H9 (cell line): ENCODE measurements around the gene DYDC1. TPM values are rescaled to one million over a fixed set of nuclear protein-coding genes. Genes with fewer than 3 reads are reported as not detected.

ENCODE experiments used
- DNase-seq: peaks from one replicate; pipeline ENCODE4 v3.0.0-alpha.2; 2017
- H2AFZ ChIP-seq: one replicate; pipeline ENCODE4 v1.6.1; 2013; ENCODE audit warnings: mild to moderate bottlenecking, low read length, control low read depth, moderate library complexity
- H2AK5ac ChIP-seq: 2 replicates; pipeline ENCODE4 v1.6.1; 2013; ENCODE audit warnings: low read length, control low read depth, mixed read lengths; ENCODE audit not compliant: insufficient read length
- H2BK120ac ChIP-seq: one replicate; pipeline ENCODE4 v1.6.1; 2013; ENCODE audit warnings: low read depth, mild to moderate bottlenecking, low read length, control low read depth, inconsistent platforms; ENCODE audit not compliant: poor library complexity, severe bottlenecking
- H2BK12ac ChIP-seq: 2 replicates; pipeline ENCODE4 v1.6.1; 2013; ENCODE audit warnings: low read length, control low read depth, mixed read lengths, low read depth; ENCODE audit not compliant: insufficient read length
- H2BK15ac ChIP-seq: 2 replicates; pipeline ENCODE4 v1.6.1; 2013; ENCODE audit warnings: low read depth, low read length, control low read depth
- H2BK20ac ChIP-seq: one replicate; pipeline ENCODE4 v1.6.1; 2013; ENCODE audit warnings: low read depth, mild to moderate bottlenecking, low read length, control low read depth, inconsistent platforms; ENCODE audit not compliant: poor library complexity, severe bottlenecking
- H2BK5ac ChIP-seq: 2 replicates; pipeline ENCODE4 v1.6.1; 2013; ENCODE audit warnings: low read length, control low read depth, mixed read lengths; ENCODE audit not compliant: insufficient read length
- H3K14ac ChIP-seq: 2 replicates; pipeline ENCODE4 v1.6.1; 2013; ENCODE audit warnings: low read length, control low read depth; ENCODE audit not compliant: insufficient read depth
- H3K18ac ChIP-seq: 2 replicates; pipeline ENCODE4 v1.6.1; 2013; ENCODE audit warnings: low read depth, mild to moderate bottlenecking, mixed read lengths, low read length, control low read depth; ENCODE audit not compliant: insufficient read length
- H3K23ac ChIP-seq: 2 replicates; pipeline ENCODE4 v1.6.1; 2013; ENCODE audit warnings: low read length, control low read depth, mixed read lengths, low read depth; ENCODE audit not compliant: insufficient read length
- H3K23me2 ChIP-seq: 2 replicates; pipeline ENCODE4 v1.6.1; 2013; ENCODE audit warnings: low read depth, mild to moderate bottlenecking, mixed read lengths, low read length, control low read depth; ENCODE audit not compliant: insufficient read length, poor library complexity, severe bottlenecking
- H3K27ac ChIP-seq: 2 replicates; pipeline ENCODE4 v1.5.1; 2013; ENCODE audit warnings: low read length, control low read depth, mixed read lengths, low read depth; ENCODE audit not compliant: insufficient read length
- H3K27me3 ChIP-seq: 2 replicates; pipeline ENCODE4 v1.6.1; 2013; ENCODE audit warnings: low read length, control low read depth, inconsistent platforms; ENCODE audit not compliant: insufficient read depth
- H3K4ac ChIP-seq: 2 replicates; pipeline ENCODE4 v1.6.1; 2013; ENCODE audit warnings: low read depth, mild to moderate bottlenecking, control low read depth, inconsistent platforms, low read length, moderate library complexity
- H3K4me1 ChIP-seq: 2 replicates; pipeline ENCODE4 v1.6.1; 2013; ENCODE audit warnings: low read length, control low read depth, inconsistent platforms; ENCODE audit not compliant: insufficient read depth
- H3K4me2 ChIP-seq: 2 replicates; pipeline ENCODE4 v1.6.1; 2013; ENCODE audit warnings: low read length, control low read depth, mixed read lengths; ENCODE audit not compliant: insufficient read length, insufficient read depth
- H3K56ac ChIP-seq: 2 replicates; pipeline ENCODE4 v1.6.1; 2013; ENCODE audit warnings: low read depth, mild to moderate bottlenecking, mixed read lengths, low read length, control low read depth; ENCODE audit not compliant: insufficient read length
- H3K79me1 ChIP-seq: 2 replicates; pipeline ENCODE4 v1.6.1; 2013; ENCODE audit warnings: low read depth, mild to moderate bottlenecking, moderate library complexity, low read length, control low read depth, inconsistent platforms; ENCODE audit not compliant: insufficient read depth, poor library complexity, severe bottlenecking
- H3K79me2 ChIP-seq: 2 replicates; pipeline ENCODE4 v1.6.1; 2013; ENCODE audit warnings: low read length, control low read depth, inconsistent platforms; ENCODE audit not compliant: insufficient read depth
- H3K9ac ChIP-seq: 2 replicates; pipeline ENCODE4 v1.6.1; 2013; ENCODE audit warnings: low read length, control low read depth, mixed read lengths; ENCODE audit not compliant: insufficient read length; ENCODE audit errors: extremely low read depth
- H3K9me3 ChIP-seq: one replicate; pipeline ENCODE4 v1.6.1; 2013; ENCODE audit warnings: low read depth, low read length, inconsistent platforms; ENCODE audit not compliant: control insufficient read depth
- H3T11ph ChIP-seq: one replicate; pipeline ENCODE4 v1.6.1; 2013; ENCODE audit warnings: mild to moderate bottlenecking, low read length, control low read depth, inconsistent platforms
- H4K20me1 ChIP-seq: one replicate; pipeline ENCODE4 v1.6.1; 2013; ENCODE audit not compliant: control insufficient read depth, insufficient read length, insufficient read depth
- H4K5ac ChIP-seq: 2 replicates; pipeline ENCODE4 v1.6.1; 2013; ENCODE audit warnings: low read depth, mild to moderate bottlenecking, mixed read lengths, low read length, control low read depth; ENCODE audit not compliant: insufficient read length
- H4K8ac ChIP-seq: replicated peaks from 2 replicates; pipeline ENCODE4 v1.6.1; 2013; ENCODE audit warnings: low read length, control low read depth, mixed read lengths, low read depth; ENCODE audit not compliant: insufficient read length
- H4K91ac ChIP-seq: 2 replicates; pipeline ENCODE4 v1.6.1; 2013; ENCODE audit warnings: low read depth, mild to moderate bottlenecking, moderate library complexity, mixed read lengths, low read length, control low read depth; ENCODE audit not compliant: insufficient read length
- H3K27ac Mint-ChIP-seq, 3 experiments: 2 replicates in 2 of 3; 3 replicates in 1 of 3; pipeline ENCODE4 v1.8.0; 2020 to 2021; ENCODE audit warnings: mixed read lengths in 3 of 3, mild to moderate bottlenecking in 1 of 3, moderate library complexity in 1 of 3
- H3K27me3 Mint-ChIP-seq: 2 replicates; pipeline ENCODE4 v1.8.0; 2021; ENCODE audit warnings: low read depth, mild to moderate bottlenecking, moderate library complexity, mixed read lengths
- H3K36me3 Mint-ChIP-seq, 3 experiments: 2 replicates in 2 of 3; 3 replicates in 1 of 3; pipeline ENCODE4 v1.8.0; 2020 to 2021; ENCODE audit warnings: low read depth in 3 of 3, mixed read lengths in 3 of 3; ENCODE audit not compliant: insufficient read depth in 1 of 3
- H3K4me1 Mint-ChIP-seq, 2 experiments: 2 replicates each; pipeline ENCODE4 v1.8.0; 2020; ENCODE audit warnings: mixed read lengths in 2 of 2
- H3K4me3 Mint-ChIP-seq, 2 experiments: 2 replicates in 1 of 2; 3 replicates in 1 of 2; pipeline ENCODE4 v1.8.0; 2020 to 2021; ENCODE audit warnings: mild to moderate bottlenecking in 2 of 2, mixed read lengths in 2 of 2, moderate library complexity in 1 of 2
- H3K9me3 Mint-ChIP-seq, 2 experiments: 2 replicates in 1 of 2; 3 replicates in 1 of 2; pipeline ENCODE4 v1.8.0; 2020; ENCODE audit warnings: mild to moderate bottlenecking in 2 of 2, mixed read lengths in 2 of 2, moderate library complexity in 1 of 2
- CTCF ChIP-seq: fragments of 200-600 bp; sonication (generic); conservative IDR thresholded peaks from 3 replicates; pipeline ENCODE4 v1.8.0; 2021; ENCODE audit warnings: antibody characterized with exemption, mild to moderate bottlenecking
- WGBS: extraction: QIAGEN DNeasy Blood & Tissue Kit; methylation state at CpG from one replicate; pipeline ENCODE4 v1.1.7; 2013; ENCODE audit warnings: missing lambda C conversion rate, low lambda C conversion rate, mixed read lengths; ENCODE audit not compliant: insufficient read length; ENCODE audit errors: extremely low coverage; 5-methylcytosine and 5-hydroxymethylcytosine counted together
- total RNA-seq: library from RNA; stranded (reverse); gene quantifications from 2 replicates; pipeline ENCODE4 v1.2.1, GENCODE V29; 2021

The DYDC1 gene
- total RNA-seq, 1 experiment from 2014 or later, result not detected

GRCh38 chr10:80290474-80291220, 65.9 kb downstream of the DYDC1 start:
- Histone ChIP-seq H2BK15ac (no peak overlapping the region), H3K79me2 (no peaks in the 10 kb centered on the region), H3K9me3 (no peaks in the 10 kb centered on the region), H2AK5ac (no peak overlapping the region), H3T11ph (no peak overlapping the region), H3K9ac (no peak overlapping the region), H3K4me1 (no peaks in the 10 kb centered on the region; the same call in 1 of the 2 replicates), H3K4me2 (no peak overlapping the region), H3K27ac (no peak overlapping the region), H3K4ac (no peak overlapping the region), H4K5ac (no peak overlapping the region), H2BK20ac (no peak overlapping the region), H3K79me1 (no peaks in the 10 kb centered on the region), H3K14ac (no peak overlapping the region), H3K18ac (no peak overlapping the region), H2BK120ac (no peak overlapping the region), H2BK5ac (no peak overlapping the region), H3K23ac (no peak overlapping the region), H4K91ac (no peak overlapping the region), H4K8ac (no peak overlapping the region), H3K27me3 (no peaks in the 10 kb centered on the region; the same call in 1 of the 2 replicates), H4K20me1 (no peaks in the 10 kb centered on the region), H2AFZ (no peak overlapping the region), H2BK12ac (no peak overlapping the region), H3K23me2 (no peaks in the 10 kb centered on the region), H3K56ac (no peak overlapping the region)
- no peaks in the 10 kb centered on the region; a peak in 1 of 7 replicates for H3K36me3 Mint-ChIP-seq
- no peak overlapping the region for H3K27ac Mint-ChIP-seq
- TF ChIP-seq CTCF, result no peak
- no peak overlapping the region for H3K4me3 Mint-ChIP-seq
- peaks cover 33% of the 10 kb centered on the region for H3K27me3 Mint-ChIP-seq
- no peak for DNase-seq
- no CpG with 5 or more reads among the region's 4 CpGs for WGBS
- H3K4me1 Mint-ChIP-seq, result peaks cover 6 to 10% of the 10 kb centered on the region in 2 experiments
- H3K9me3 Mint-ChIP-seq, result peaks cover 0 to 4% of the 10 kb centered on the region in 2 experiments; a peak in 1 of 5 replicates
